ENCODE measurements around the gene ADAMTS4. TPM values are rescaled to one million over a fixed set of nuclear protein-coding genes. Genes with fewer than 3 reads are reported as not detected.
A peak's percentile ranks its signal among the peaks of the same experiment; 100 is the strongest.

ADAMTS4 gene
- total and polyA plus RNA-seq, 9 of the 15 experiments (the other 6 are each of a cell fraction or from before 2014, with no cell fraction given) = 0.07 to 3.7 (median 0.41) TPM

DNA sequence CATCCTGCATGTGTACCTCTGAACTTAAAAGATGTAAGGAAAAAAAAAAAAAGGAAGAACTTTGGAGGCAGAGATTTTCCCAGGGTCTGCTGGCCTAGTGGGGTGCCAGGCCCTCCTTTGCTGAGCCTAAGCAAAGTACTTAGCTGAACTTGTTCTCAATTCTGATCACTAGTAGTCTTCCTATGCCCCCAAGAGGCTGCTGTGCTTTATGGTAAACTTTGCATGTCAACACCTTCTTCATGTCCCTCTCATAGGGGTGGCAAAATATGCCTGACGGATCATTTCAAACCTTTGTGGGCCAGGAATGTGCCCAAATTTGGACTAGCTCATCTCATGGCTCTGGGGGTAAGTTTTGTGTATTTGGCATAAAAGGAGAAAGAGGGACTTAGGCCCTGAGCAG is 41.0 kb downstream of the ADAMTS4 start:
- CTCF ChIA-PET (ENCODE audit: low intra/inter-chr PET ratio) = interaction anchor here (0.6 kb wide), 1 partner anchor 322 kb away, joined by 3 read pairs; no protein-coding TSS in a partner anchor
- intact Hi-C loops (cut with micrococcal nuclease) (loop anchor here (2.0 kb wide), 1 partner anchor 19 kb away; the partner anchor contains the start of gene B4GALT3), in situ Hi-C loops (cut with MboI) (no loop called here)
- 83% methylated on average over 1 of the region's 1 CpG for WGBS (ENCODE audit: insufficient coverage, low coverage, missing lambda C conversion rate)
- H3K9ac ChIP-seq (ENCODE audit: insufficient read depth in 1 of 2, low read depth in 2 of 2, low read length in 2 of 2) = no peak overlapping the region; a peak in 1 of 4 replicates
- peaks cover 39 to 48% of the 10 kb centered on the region in 2 experiments for H3K4me1 ChIP-seq (replicated peaks in 1 of 2; ENCODE audit: control insufficient read depth in 2 of 2, insufficient read depth in 2 of 2, low read length in 2 of 2)
- ATAC-seq (no peak), DNase-seq (ENCODE audit: extremely low read depth in 1 of 4, low spot score in 3 of 4) (no peak), FAIRE-seq (no peak)
- no peaks in the 10 kb centered on the region for H4K20me1 ChIP-seq (replicated peaks; ENCODE audit: control insufficient read depth, insufficient read depth, low read length)
- no peak overlapping the region for H3K27ac ChIP-seq (ENCODE audit: extremely low read depth, low read depth, low read length)
- H3K4me2 ChIP-seq (ENCODE audit: insufficient read depth, low read length) = no peak overlapping the region
- H3K9me1 ChIP-seq (ENCODE audit: control insufficient read depth, insufficient read depth, low read length) = no peaks in the 10 kb centered on the region
- POLR2A ChIA-PET = interaction anchor here (0.6 to 2.2 kb wide), 9 partner anchors 8 to 450 kb away, joined by 3 to 10 read pairs (median 3); partner anchors contain the start of genes DEDD and PPOX
- H3K79me2 ChIP-seq (ENCODE audit: control insufficient read depth, insufficient read depth, low read length) = peaks cover 52% of the 10 kb centered on the region
- BruUV-seq (replicated peaks) = no TSS peak
- H3K36me3 ChIP-seq (ENCODE audit: control insufficient read depth, insufficient read depth, low read length) = peaks cover 45% of the 10 kb centered on the region
- H2AFZ ChIP-seq (ENCODE audit: low read depth, low read length) = no peak overlapping the region
- H3K9me3 ChIP-seq (replicated peaks; ENCODE audit: control insufficient read depth, insufficient read depth, low read depth, low read length) = no peaks in the 10 kb centered on the region
- TF ChIP-seq, protein P1, sequence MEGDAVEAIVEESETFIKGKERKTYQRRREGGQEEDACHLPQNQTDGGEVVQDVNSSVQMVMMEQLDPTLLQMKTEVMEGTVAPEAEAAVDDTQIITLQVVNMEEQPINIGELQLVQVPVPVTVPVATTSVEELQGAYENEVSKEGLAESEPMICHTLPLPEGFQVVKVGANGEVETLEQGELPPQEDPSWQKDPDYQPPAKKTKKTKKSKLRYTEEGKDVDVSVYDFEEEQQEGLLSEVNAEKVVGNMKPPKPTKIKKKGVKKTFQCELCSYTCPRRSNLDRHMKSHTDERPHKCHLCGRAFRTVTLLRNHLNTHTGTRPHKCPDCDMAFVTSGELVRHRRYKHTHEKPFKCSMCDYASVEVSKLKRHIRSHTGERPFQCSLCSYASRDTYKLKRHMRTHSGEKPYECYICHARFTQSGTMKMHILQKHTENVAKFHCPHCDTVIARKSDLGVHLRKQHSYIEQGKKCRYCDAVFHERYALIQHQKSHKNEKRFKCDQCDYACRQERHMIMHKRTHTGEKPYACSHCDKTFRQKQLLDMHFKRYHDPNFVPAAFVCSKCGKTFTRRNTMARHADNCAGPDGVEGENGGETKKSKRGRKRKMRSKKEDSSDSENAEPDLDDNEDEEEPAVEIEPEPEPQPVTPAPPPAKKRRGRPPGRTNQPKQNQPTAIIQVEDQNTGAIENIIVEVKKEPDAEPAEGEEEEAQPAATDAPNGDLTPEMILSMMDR (IDR thresholded peaks at IDR 0.05 in 2 of 3, conservative IDR thresholded peaks at IDR 0.05 in 1 of 3; ENCODE audit: insufficient read depth in 2 of 3, low read depth in 1 of 3, low read length in 3 of 3) = peak in 2 of 3 experiments; percentile 11 to 21; a peak in 1 of 6 replicates
- no peak for TF ChIP-seq EGR1 (conservative IDR thresholded peaks at IDR 0.05)
- H3K27me3 ChIP-seq (ENCODE audit: control insufficient read depth in 2 of 2, insufficient read depth in 2 of 2, low read length in 2 of 2) = no peaks in the 10 kb centered on the region
- H3K4me3 ChIP-seq = no peak overlapping the region
